Measurements from ENCODE around the gene CEMIP. TPM values are rescaled to one million over a fixed set of nuclear protein-coding genes. Genes with fewer than 3 reads are reported as not detected.

CEMIP gene
- total and polyA plus RNA-seq, 2 of the 8 experiments (the other 6 are each of a cell fraction or from before 2014, with no cell fraction given) = 0.11 to 0.60 TPM

DNA sequence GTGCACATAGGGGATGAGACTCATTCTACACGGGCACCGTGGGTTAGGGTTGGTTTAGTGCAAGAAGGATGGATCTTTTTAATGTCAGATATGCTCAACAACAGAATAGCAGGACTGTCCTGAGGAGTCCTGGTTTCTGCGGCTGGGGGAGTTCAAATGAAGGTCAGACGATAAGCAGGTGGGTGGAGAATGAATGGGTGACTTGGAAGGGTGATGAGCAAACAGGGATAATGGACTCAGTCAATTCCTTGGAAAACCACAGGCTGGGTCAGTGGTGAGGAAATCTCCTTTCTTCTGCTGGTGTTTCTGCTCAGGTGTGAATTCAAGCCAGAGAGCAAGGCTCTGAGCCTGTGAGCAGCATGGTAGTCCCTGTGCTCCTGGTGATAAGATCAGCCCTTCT lies 150.5 kb downstream of the CEMIP start (continued):
- TF ChIP-seq, protein P1, sequence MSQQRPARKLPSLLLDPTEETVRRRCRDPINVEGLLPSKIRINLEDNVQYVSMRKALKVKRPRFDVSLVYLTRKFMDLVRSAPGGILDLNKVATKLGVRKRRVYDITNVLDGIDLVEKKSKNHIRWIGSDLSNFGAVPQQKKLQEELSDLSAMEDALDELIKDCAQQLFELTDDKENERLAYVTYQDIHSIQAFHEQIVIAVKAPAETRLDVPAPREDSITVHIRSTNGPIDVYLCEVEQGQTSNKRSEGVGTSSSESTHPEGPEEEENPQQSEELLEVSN (IDR thresholded peaks at IDR 0.05) = no peak
- TF ChIP-seq POU5F1 (IDR thresholded peaks at IDR 0.05; ENCODE audit: low read depth, low read length) = no peak
- no peak for TF ChIP-seq SAP30 (IDR thresholded peaks at IDR 0.05; ENCODE audit: insufficient read depth, insufficient replicate concordance, low read length)
- TF ChIP-seq SIN3A (conservative IDR thresholded peaks at IDR 0.05 in 1 of 2, IDR thresholded peaks at IDR 0.05 in 1 of 2; ENCODE audit: low read depth in 1 of 2, low read length in 2 of 2) = no peak
- TF ChIP-seq, protein P2, sequence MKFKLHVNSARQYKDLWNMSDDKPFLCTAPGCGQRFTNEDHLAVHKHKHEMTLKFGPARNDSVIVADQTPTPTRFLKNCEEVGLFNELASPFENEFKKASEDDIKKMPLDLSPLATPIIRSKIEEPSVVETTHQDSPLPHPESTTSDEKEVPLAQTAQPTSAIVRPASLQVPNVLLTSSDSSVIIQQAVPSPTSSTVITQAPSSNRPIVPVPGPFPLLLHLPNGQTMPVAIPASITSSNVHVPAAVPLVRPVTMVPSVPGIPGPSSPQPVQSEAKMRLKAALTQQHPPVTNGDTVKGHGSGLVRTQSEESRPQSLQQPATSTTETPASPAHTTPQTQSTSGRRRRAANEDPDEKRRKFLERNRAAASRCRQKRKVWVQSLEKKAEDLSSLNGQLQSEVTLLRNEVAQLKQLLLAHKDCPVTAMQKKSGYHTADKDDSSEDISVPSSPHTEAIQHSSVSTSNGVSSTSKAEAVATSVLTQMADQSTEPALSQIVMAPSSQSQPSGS (IDR thresholded peaks at IDR 0.05; ENCODE audit: low read length) = no peak
